ENCODE measurements around the gene KRT36.

Gene KRT36

DNA sequence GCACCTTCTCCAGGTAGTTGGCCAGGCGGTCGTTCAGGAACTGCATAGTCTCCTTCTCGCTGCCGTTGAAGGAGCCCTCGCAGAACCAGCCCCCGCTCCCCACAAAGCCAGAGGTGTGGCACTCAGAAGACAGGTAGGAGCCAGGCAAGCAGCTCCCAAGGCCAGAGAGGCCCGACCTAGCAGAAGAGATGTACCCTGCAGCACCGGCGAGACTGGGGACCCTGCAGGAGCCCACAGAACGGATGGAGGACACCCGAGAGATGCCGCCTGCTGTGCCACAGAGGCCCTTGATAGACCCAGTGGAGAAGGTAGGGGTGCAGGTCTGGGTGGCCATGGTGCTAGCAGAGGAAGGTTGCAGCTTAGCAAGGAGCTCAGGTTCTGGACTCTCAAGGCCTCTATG lies at the start of gene KRT36:
Gene KRT36, minus strand, starts transcription at position 380 of the 400 bp plus-strand sequence. Its CDS starts 46 bp downstream, at position 334.
- no peak for DNase-seq (ENCODE audit: low read depth, low spot score)

DNA sequence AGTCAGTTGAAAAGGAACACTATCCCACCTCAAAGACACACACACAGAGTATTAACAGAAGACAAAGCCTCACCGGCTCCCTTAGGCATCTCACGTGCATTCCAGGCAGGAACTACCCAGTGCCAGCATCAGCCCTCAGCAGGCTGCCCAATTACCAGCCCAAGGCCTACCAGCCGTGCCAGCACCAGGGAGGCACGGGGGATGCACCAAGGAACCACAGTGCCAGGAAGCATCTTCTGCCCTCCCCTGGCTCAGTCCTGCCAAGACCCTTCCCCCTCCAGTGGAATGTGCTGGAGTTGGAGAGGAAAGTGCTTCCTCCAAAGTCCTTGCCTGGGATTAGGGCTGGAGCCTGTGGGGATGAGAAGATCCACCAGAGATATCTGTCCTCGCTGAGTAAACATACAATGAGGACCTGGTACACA lies 49.4 kb upstream of the KRT36 start:
- no peak for DNase-seq (ENCODE audit: low read depth, low spot score)

DNA sequence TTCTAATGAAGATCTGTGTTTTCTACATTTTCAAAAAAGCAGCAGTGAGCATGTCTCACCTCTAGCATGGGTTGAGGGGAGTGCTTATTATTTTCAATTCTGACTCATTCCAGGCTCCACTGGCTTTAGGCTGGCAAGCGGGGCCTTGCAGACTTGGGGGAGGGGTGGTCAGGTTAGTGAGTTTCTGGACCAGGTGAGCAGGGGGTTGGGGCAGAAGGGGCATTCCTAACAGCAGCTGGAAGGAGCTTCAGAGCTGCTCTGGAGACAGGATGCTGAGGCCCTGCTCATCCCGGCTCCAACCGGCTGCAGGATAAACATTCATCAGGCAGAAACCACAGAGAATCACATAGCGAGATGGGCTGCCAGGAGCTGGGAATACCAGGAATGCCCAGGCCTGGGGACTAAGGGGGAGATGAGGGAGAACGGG lies 48.9 kb upstream of the KRT36 start:
- DNase-seq (ENCODE audit: low read depth, low spot score), result no peak

- no peak for DNase-seq (ENCODE audit: low read depth, low spot score)
Observed at GRCh38 chr17:41537990-41538389, 48.3 kb upstream of the KRT36 start.

DNA sequence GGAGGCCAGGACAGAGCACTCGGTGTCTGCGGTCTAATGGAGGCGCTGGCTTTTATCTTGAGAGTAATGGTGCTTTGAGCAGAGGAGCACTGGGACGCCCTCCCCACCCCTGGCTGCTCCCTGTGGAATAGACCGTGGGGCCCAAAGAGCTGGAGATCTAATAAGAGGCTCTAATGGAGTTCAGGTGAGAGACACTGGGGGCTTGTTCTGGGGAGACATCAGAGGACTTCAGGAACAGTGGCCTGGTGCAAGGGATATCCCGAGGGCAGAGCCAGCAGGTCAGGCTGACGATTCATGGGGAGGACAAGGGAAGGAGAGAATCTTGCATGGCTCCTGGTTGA lies 47.9 kb upstream of the KRT36 start:
- DNase-seq (ENCODE audit: low read depth, low spot score), result no peak

DNA sequence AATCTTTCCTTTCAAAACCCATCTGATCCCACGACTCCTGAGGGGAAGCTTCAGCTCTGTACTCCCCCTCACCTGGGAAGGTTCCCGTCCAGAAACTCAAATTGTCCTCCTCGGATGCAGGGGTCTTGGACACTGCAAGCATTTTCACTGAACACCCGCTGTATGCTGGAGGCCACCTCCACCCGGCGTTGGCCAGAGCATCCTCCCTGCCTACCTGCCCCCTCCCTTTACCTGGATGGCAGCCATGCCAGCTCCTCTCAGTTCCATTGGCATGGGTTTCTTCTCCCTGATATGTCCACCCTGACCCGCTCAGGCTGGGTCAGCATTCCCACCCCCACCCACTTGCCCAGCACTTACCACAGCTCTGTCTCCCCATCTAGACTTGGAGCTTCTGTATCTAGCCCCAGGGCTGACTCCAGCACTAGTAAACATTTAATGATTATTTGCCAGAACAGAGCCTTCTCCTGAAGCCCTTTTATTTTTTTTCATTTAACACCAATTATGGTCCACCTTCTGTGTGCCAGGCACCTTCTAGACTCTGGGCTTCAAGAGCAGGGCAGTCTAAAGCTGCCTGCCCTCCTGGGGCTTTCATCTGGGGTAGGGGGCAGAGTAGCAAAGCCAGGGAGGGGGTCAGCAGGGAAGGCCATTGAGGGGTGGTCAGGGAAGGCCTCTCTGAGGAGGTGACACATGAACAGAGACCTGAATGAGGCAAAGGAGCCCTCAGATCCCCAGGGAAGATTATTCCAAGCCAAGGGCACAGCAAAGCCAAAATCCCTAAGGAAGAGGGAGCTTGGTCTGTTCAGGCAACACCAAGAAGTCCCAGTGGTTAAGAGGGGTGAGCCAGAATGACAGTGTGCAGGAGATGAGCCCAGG lies 47.3 kb upstream of the KRT36 start:
- no peak for DNase-seq (ENCODE audit: low read depth, low spot score)

GRCh38 chr17:41535764-41536481 lies 46.2 kb upstream of the KRT36 start:
- no peak for DNase-seq (ENCODE audit: low read depth, low spot score)

GRCh38 chr17:41534899-41535546 lies 45.3 kb upstream of the KRT36 start:
- no peak for DNase-seq (ENCODE audit: low read depth, low spot score)

DNA sequence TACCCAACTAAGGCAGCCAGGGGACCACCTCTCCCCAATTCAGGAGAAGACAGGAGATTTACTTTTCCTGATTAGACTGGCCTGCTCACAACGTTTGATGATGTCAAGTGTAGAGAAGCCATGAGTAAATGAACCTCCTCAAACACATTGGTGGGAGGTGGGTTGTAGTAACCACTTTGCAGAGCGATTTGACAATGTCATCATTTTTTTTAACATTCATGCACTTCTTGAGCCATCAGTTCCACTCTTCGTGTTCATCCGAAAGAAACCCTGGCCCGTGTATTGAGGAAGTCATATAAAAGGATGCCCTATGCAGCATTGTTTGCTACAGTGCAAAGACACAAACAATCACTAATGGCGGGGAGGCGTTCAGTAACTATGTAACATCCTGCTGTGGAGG lies 43.9 kb upstream of the KRT36 start:
- no peak for DNase-seq (ENCODE audit: low read depth, low spot score)

GRCh38 chr17:41532947-41533570 lies 43.3 kb upstream of the KRT36 start:
- no peak for DNase-seq (ENCODE audit: low read depth, low spot score)

DNA sequence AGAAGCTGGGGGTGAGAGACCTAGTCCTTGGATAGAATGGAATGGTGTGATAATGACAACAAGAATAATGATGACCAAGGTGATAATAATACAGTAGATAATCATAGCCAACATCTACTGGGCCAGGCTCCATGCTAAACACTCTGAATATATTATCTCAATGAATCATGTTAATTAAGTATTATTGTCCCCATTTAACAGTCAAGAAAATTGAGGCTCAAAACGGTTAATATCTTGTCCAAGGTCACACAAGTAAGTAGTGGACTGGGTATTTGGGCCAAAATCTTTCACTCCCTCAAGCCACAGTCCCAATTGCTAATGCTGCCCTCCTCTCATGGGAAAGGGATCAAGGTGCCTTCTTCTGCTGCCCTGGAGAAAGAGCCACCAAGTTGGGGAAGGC lies 42.3 kb upstream of the KRT36 start:
- DNase-seq (ENCODE audit: low read depth, low spot score), result no peak

DNA sequence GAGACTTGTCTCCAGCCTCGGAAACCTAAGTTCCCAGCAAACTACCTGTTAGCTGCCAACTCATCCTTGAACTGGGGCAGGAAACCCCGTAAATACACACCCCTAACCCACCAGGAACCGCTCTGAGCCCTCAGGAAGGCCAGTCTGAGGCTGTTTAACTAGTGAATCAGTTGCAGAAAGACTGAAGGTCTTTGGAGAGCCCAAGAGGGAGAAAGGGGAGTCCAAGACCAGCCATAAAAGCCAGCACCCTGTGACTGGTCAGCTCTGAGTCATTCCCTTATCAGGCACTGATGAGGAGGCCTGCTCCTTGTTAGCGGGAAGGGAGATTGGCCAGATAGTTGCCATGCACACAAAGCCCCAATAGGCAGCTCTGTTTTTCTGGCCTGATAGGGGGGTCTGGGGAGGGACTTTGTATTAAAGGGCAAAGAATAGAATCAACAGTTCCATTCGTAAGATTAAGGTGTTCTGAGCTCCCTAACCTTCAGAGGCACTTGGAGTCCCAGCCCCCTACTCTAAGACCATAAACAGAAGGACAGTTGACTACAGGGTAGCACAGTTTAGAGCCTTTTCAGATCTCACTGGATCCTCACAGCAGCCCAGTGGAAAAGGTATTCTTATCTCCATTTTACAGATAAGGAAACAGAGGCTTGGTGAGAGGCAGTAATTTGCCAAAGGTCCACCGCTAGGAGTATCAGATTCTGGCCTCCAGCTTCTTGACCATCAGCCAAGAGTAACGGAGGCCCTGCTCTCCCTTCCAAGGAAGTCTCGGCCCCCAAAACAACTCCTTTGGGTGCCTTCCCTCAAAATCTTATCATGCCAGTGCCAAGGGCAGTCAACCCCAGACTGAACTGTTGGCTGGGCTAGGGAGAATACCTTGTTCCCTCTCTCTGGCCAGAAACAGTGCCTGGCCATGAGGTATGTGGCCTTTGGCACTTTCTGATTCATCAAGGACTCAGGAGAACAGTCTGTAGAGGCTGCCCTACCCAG lies 40.6 kb upstream of the KRT36 start:
- DNase-seq (ENCODE audit: low read depth, low spot score), result no peak

DNA sequence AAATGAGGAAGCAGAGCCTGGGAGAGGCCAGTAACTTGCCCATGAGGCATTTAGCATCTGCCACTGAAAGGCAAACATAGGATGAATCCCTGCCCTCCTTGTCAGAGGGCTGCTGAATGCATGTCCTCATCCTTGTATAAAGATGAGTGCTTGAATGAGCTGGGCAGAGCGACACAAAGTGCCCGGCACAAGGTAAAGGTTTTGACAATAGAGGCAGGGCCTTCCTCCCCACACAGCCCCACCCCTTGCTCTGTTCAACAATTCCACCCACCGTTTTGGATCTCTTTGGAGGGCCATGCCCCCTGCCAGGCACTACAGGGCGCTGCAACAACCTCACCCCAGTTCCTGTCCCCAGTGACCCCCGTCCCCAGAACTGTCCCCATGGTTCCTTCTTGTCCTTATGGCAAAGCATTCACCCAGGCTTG lies 39.8 kb upstream of the KRT36 start:
- no peak for DNase-seq (ENCODE audit: low read depth, low spot score)

- no peak for DNase-seq (ENCODE audit: low read depth, low spot score)
Observed at GRCh38 chr17:41528959-41529353, 39.2 kb upstream of the KRT36 start.

DNA sequence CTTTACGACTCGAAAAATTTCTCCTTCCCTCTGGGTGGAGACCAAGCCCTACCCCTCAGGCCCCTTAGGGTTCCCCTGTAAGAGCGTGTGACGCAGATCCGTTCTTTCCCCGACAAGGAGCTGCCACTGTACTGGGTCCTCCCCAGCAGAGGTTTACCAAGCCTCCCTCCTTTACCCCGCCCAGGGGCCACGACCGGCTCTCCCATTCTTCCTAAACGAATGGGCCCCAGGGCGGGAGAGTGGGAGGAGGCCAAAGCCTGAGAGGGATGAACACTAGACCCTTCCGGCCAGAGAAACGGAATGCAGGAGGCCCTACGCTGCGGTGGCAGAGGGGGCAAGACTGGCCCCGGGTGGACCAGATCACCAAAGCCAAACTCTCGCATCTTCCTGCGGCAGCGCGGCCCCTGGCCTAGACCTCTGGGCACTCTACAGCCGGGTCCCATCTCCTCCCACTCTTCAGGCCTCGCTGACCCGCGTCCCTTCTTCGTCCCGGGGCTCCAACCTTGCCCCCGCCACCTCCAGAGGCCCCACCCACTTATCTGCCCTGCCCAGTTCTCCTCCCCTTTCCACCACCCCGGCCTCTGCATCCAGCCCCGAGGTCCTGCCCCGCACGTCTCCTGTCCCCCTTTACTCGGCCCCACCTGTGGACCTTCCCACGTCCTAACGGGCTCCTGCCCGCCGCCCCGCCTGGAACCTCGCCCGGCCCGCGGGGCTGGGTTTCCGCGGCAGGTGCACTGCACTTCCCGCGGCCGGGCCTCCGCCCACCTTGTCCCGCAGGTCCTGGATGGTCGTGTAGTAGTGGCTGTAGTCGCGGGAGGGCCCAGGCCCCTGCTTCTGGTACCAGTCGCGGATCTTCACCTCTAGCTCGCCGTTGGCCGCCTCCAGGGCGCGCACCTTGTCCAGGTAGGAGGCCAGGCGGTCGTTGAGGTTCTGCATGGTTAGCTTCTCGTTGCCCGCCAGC lies 37.6 kb upstream of the KRT36 start:
- no peak for DNase-seq (ENCODE audit: low read depth, low spot score)

DNA sequence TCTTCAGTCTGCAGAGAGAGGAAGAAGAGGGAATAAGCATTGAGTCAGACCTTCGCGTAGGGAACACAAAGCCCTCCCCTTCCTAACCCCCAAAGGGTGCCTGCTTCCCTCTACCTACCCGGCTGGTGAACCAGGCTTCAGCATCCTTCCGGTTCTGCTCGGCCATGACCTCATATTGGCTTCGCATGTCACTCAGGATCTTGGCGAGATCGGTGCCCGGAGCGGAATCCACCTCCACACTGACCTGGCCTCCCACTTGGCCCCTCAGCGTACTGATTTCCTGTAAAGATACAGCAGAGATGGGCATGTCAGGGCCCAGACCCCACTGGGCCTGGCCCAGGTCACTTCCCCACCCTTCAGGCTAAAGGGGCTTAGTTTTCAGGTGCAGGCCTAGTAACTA lies 34.6 kb upstream of the KRT36 start:
- no peak for DNase-seq (ENCODE audit: low read depth, low spot score)

DNA sequence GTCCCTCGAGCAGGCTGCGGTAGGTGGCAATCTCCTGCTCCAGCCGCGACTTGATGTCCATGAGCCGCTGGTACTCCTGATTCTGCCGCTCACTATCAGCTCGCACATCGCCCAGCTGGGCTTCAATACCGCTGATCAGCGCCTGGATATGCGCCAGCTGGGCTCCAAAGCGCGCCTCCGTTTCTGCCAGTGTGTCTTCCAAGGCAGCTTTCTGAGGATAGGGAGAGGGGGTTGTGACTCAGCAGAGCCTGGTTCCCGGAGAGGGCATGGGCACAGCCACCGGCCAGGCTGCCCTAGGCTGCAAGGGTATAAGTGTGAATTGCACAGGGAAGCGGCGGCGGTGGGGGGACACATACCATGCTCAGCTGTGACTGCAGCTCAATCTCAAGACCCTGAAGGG lies 34.1 kb upstream of the KRT36 start:
- no peak for DNase-seq (ENCODE audit: low read depth, low spot score)

GRCh38 chr17:41523225-41523593 lies 33.5 kb upstream of the KRT36 start:
- DNase-seq (ENCODE audit: low read depth, low spot score), result no peak

DNA sequence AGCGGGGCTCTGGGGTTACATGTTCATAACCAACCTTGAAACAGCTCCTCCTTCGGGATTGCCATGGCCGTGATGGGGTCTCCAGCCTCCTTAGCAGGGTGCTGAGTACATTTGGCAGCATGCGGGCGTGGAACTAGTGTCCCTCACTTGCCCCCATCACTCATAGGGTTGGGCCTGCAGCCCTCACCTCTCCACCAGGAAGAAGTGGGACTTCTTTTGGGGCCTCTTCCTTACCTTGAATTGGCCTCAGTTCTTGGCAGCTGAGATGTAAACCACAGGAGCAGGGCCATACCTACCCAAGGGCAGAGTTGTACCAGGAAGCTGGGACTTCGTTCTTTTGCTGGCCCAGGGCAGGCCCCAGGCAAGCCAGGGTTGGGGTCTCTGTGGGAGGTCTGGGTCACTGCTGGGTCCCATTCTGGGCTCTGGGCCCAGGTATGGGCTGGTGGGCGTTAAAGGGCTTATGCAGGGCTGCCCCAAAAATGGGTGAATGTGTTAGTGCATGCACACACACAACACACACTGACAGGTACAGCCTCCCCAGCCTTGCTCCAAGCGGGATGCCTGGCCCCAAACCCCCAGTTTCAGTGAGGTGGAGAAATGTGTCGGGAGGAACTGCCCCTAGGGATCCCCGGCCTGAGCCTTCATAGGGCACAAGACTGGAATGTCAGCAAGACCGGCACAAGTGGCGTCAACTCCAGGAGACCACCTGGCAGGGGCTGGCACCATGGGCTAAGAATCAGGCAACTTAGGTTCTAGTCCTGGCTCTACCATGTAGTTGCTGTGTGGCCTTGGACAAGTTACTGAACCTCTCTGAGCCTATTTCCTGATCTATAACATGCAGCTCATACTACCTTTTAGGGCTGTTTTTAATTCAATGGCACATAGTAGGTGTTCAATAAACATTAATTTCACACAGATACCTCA lies 32.9 kb upstream of the KRT36 start:
- DNase-seq (ENCODE audit: low read depth, low spot score), result no peak

Measured in iPS DF 19.7 (cell line).